PC-9 (cell line): ENCODE measurements around the gene ZDHHC19.

Experiments
- CTCF ChIP-seq: fragments of 200-600 bp; sonication (generic); conservative IDR thresholded peaks from 2 replicates; pipeline ENCODE4 v1.6.1; 2017; ENCODE audit warnings: mixed run types, antibody characterized with exemption, mild to moderate bottlenecking, moderate library complexity
- EZH2 ChIP-seq: fragments of 200-600 bp; sonication (generic); IDR thresholded peaks from 2 replicates; pipeline ENCODE4 v1.8.0; 2017; ENCODE audit warnings: antibody characterized with exemption, low read depth

DNA sequence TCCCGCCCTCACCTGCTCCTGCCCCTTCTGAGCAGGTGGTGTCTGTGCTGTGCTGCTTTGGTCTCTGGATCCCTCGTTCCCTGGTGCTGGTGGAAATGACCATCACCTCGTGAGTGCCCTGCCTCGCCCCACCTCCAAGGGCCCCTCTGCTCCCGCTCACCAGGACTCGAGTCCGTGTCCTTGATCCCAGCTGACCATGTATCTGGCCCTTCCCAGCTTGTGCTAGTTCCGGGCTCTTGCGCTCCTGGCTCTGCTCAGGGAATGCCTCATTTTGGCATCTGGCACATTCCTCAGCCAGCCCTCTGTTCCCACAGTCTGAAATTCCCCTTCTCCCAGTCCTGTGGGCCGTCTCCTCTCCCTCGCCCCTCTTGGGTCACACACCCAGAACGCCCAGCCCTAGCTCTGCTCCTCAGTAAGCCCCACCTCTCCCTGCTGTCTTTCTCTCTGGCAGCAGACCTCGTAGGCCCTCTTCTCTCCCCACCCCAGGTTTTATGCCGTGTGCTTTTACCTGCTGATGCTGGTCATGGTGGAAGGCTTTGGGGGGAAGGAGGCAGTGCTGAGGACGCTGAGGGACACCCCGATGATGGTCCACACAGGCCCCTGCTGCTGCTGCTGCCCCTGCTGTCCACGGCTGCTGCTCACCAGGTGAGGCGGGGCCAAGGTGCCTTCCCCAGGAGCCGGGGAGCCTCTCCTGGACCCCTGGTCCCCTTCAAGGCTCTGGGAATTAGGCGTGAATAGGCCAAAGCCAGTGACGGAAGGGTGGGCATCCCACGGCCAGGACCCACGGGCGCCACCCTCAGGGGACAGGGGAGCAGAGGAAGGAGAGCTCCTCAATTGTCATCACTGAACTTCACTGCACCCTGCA is 16.7 kb upstream of the ZDHHC19 start:
- TF ChIP-seq CTCF (no peak), EZH2 (no peak)
